Activated naive CD4-positive, alpha-beta T cell treated with anti-CD3 and anti-CD28 coated beads for 36 hours (primary cell): ENCODE measurements around the gene PMCH. TPM values are rescaled to one million over a fixed set of nuclear protein-coding genes. Genes with fewer than 3 reads are reported as not detected.
"Not testable (repeated sequence)": the region's sequence is repeated elsewhere in the genome, so short reads cannot be mapped to it uniquely, and the experiment has no call there.

Experiments used
- CTCF ChIA-PET: fragments of 350-600 bp; sonication (Branson Sonifier 250); formaldehyde crosslinking; loops from one replicate; lab custom pipeline; 2021; ENCODE audit warnings: antibody characterized with exemption; lab: Charles Lee
- DNase-seq: peaks from one replicate; pipeline ENCODE4 v3.0.0-alpha.2; 2020
- H3K27ac Mint-ChIP-seq: one replicate; pipeline ENCODE4 v1.8.0; 2021; ENCODE audit warnings: mild to moderate bottlenecking, mixed read lengths
- H3K27me3 Mint-ChIP-seq: one replicate; pipeline ENCODE4 v1.8.0; 2021; ENCODE audit warnings: low read depth, mixed read lengths
- H3K36me3 Mint-ChIP-seq: one replicate; pipeline ENCODE4 v1.8.0; 2021; ENCODE audit warnings: low read depth, mixed read lengths
- H3K4me1 Mint-ChIP-seq: one replicate; pipeline ENCODE4 v1.8.0; 2021; ENCODE audit warnings: low read depth, mixed read lengths
- H3K4me3 Mint-ChIP-seq: one replicate; pipeline ENCODE4 v1.8.0; 2021; ENCODE audit warnings: mild to moderate bottlenecking, moderate library complexity, mixed read lengths
- H3K9me3 Mint-ChIP-seq: one replicate; pipeline ENCODE4 v1.8.0; 2021; ENCODE audit warnings: mixed read lengths
- intact Hi-C: fragments of 100-400 bp; cut with micrococcal nuclease; formaldehyde crosslinking; loops from one replicate; pipeline ENCODE4 v1.15.1; 2023
- total RNA-seq, 2 experiments: library from RNA; stranded (reverse); gene quantifications; one replicate each; pipeline ENCODE4 v1.2.3, GENCODE V29; 2021

The PMCH gene
- not detected for total RNA-seq

GRCh38 chr12:102197789-102198188 is at the start of gene PMCH:
Gene PMCH, minus strand, starts transcription at chr12:102197833. Its CDS starts 63 bp downstream, at chr12:102197770.
- no peak within 1 kb of the TSS for H3K27ac Mint-ChIP-seq

GRCh38 chr12:102240859-102241258 is 43.2 kb upstream of the PMCH start:
- H3K27ac Mint-ChIP-seq, H3K36me3 Mint-ChIP-seq, H3K27me3 Mint-ChIP-seq, H3K4me1 Mint-ChIP-seq, CTCF ChIA-PET, DNase-seq, H3K9me3 Mint-ChIP-seq, H3K4me3 Mint-ChIP-seq, intact Hi-C loops: not testable (repeated sequence)

More at GRCh38 chr12:102197789-102198188, at the start of gene PMCH:
- CTCF ChIA-PET, result no interaction called here
- H3K4me3 Mint-ChIP-seq, result no peak within 1 kb of the TSS
- H3K9me3 Mint-ChIP-seq, result no peaks in the 10 kb centered on the region
- no peaks in the 10 kb centered on the region for H3K27me3 Mint-ChIP-seq
- intact Hi-C loops, result loop anchor here (1.0 to 10.0 kb wide), 5 partner anchors 29 to 338 kb away; partner anchors contain the start of genes NUP37 and PARPBP
- H3K4me1 Mint-ChIP-seq, result peaks cover 8% of the 10 kb centered on the region
- no peaks in the 10 kb centered on the region for H3K36me3 Mint-ChIP-seq
- DNase-seq, result no peak

- peaks cover 4% of the 10 kb centered on the region for H3K9me3 Mint-ChIP-seq
- no peaks in the 10 kb centered on the region for H3K36me3 Mint-ChIP-seq
- no peak for DNase-seq
- H3K27me3 Mint-ChIP-seq, result peaks cover 8% of the 10 kb centered on the region
- no peaks in the 10 kb centered on the region for H3K4me1 Mint-ChIP-seq
- CTCF ChIA-PET, result no interaction called here
- no peak overlapping the region for H3K4me3 Mint-ChIP-seq
- H3K27ac Mint-ChIP-seq, result no peak overlapping the region
- intact Hi-C loops, result no loop called here
Observed at GRCh38 chr12:102234599-102234998, 37.0 kb upstream of the PMCH start.

- Mint-ChIP-seq H3K4me3 (no peak overlapping the region), H3K27ac (no peak overlapping the region), H3K36me3 (no peaks in the 10 kb centered on the region), H3K4me1 (no peaks in the 10 kb centered on the region), H3K27me3 (peaks cover 6% of the 10 kb centered on the region), H3K9me3 (no peaks in the 10 kb centered on the region)
- intact Hi-C loops, result no loop called here
- DNase-seq, result no peak
- CTCF ChIA-PET, result no interaction called here
Observed at GRCh38 chr12:102232446-102232845, 34.8 kb upstream of the PMCH start.

- H3K4me3 Mint-ChIP-seq, result no peak overlapping the region
- H3K27ac Mint-ChIP-seq, result no peak overlapping the region
- intact Hi-C loops, result no loop called here
Observed at GRCh38 chr12:102232036-102232435, 34.4 kb upstream of the PMCH start.

GRCh38 chr12:102227954-102228353 is 30.3 kb upstream of the PMCH start:
- H3K27ac Mint-ChIP-seq, result no peak overlapping the region
- DNase-seq, result no peak
- H3K4me1 Mint-ChIP-seq, result no peaks in the 10 kb centered on the region
- intact Hi-C loops, result no loop called here
- H3K27me3 Mint-ChIP-seq, result peaks cover 6% of the 10 kb centered on the region
- H3K36me3 Mint-ChIP-seq, result no peaks in the 10 kb centered on the region
- H3K4me3 Mint-ChIP-seq, result no peak overlapping the region
- H3K9me3 Mint-ChIP-seq, result no peaks in the 10 kb centered on the region
- CTCF ChIA-PET, result no interaction called here

More at GRCh38 chr12:102232036-102232435, 34.4 kb upstream of the PMCH start:
- DNase-seq, result no peak
- Mint-ChIP-seq H3K27me3 (peaks cover 6% of the 10 kb centered on the region), H3K36me3 (no peaks in the 10 kb centered on the region), H3K4me1 (no peaks in the 10 kb centered on the region), H3K9me3 (no peaks in the 10 kb centered on the region)
- CTCF ChIA-PET, result no interaction called here

GRCh38 chr12:102220736-102221135 is 23.1 kb upstream of the PMCH start:
- Mint-ChIP-seq H3K4me3 (no peak overlapping the region), H3K36me3 (no peaks in the 10 kb centered on the region), H3K4me1 (no peaks in the 10 kb centered on the region), H3K27ac (no peak overlapping the region), H3K9me3 (no peaks in the 10 kb centered on the region), H3K27me3 (no peaks in the 10 kb centered on the region)
- DNase-seq, result no peak
- CTCF ChIA-PET, result no interaction called here
- intact Hi-C loops, result no loop called here

GRCh38 chr12:102215992-102216691 is 18.5 kb upstream of the PMCH start:
- CTCF ChIA-PET, result no interaction called here
- Mint-ChIP-seq H3K9me3 (peaks cover 3% of the 10 kb centered on the region), H3K27ac (no peak overlapping the region), H3K36me3 (no peaks in the 10 kb centered on the region), H3K4me1 (no peaks in the 10 kb centered on the region), H3K27me3 (no peaks in the 10 kb centered on the region), H3K4me3 (no peak overlapping the region)
- intact Hi-C loops, result no loop called here
- DNase-seq, result no peak

GRCh38 chr12:102204025-102204424 is 6.4 kb upstream of the PMCH start:
- H3K36me3 Mint-ChIP-seq, result peaks cover 23% of the 10 kb centered on the region
- H3K27ac Mint-ChIP-seq, result no peak overlapping the region
- H3K4me3 Mint-ChIP-seq, result no peak overlapping the region
- no peaks in the 10 kb centered on the region for H3K27me3 Mint-ChIP-seq
- CTCF ChIA-PET, result interaction anchor here (0.7 kb wide), 1 partner anchor 556 kb away, joined by 7 read pairs; no protein-coding TSS in a partner anchor
- peaks cover 20% of the 10 kb centered on the region for H3K9me3 Mint-ChIP-seq
- intact Hi-C loops, result no loop called here
- no peak for DNase-seq
- no peaks in the 10 kb centered on the region for H3K4me1 Mint-ChIP-seq

GRCh38 chr12:102202556-102202955 is 4.9 kb upstream of the PMCH start:
- peaks cover 2% of the 10 kb centered on the region for H3K4me1 Mint-ChIP-seq
- CTCF ChIA-PET, result no interaction called here
- H3K27me3 Mint-ChIP-seq, result no peaks in the 10 kb centered on the region
- H3K4me3 Mint-ChIP-seq, result no peak overlapping the region
- H3K9me3 Mint-ChIP-seq, result peaks cover 8% of the 10 kb centered on the region
- H3K27ac Mint-ChIP-seq, result no peak overlapping the region
- intact Hi-C loops, result no loop called here
- H3K36me3 Mint-ChIP-seq, result peaks cover 17% of the 10 kb centered on the region
- DNase-seq, result no peak

GRCh38 chr12:102201436-102202061 is 3.9 kb upstream of the PMCH start:
- Mint-ChIP-seq H3K27me3 (no peaks in the 10 kb centered on the region), H3K4me1 (peaks cover 8% of the 10 kb centered on the region), H3K36me3 (peaks cover 10% of the 10 kb centered on the region), H3K27ac (no peak overlapping the region), H3K4me3 (no peak overlapping the region), H3K9me3 (peaks cover 2% of the 10 kb centered on the region)
- CTCF ChIA-PET, result no interaction called here
- no peak for DNase-seq
- intact Hi-C loops, result no loop called here

GRCh38 chr12:102195826-102196225 is 1.8 kb downstream of the PMCH start:
- Mint-ChIP-seq H3K27me3 (no peaks in the 10 kb centered on the region), H3K4me1 (peaks cover 8% of the 10 kb centered on the region), H3K9me3 (no peaks in the 10 kb centered on the region), H3K4me3 (no peak overlapping the region), H3K36me3 (no peaks in the 10 kb centered on the region), H3K27ac (no peak overlapping the region)
- CTCF ChIA-PET, result no interaction called here
- intact Hi-C loops, result loop anchor here (2.0 to 10.0 kb wide), 3 partner anchors 27 to 261 kb away; partner anchors contain the start of genes NUP37 and PARPBP
- DNase-seq, result no peak

GRCh38 chr12:102182635-102183034 is 15.0 kb downstream of the PMCH start:
- CTCF ChIA-PET, result interaction anchor here (0.6 to 1.3 kb wide), 2 partner anchors 13 to 22 kb away, joined by 3 to 4 read pairs; no protein-coding TSS in a partner anchor
- intact Hi-C loops, result no loop called here
- Mint-ChIP-seq H3K27me3 (no peaks in the 10 kb centered on the region), H3K36me3 (no peaks in the 10 kb centered on the region), H3K27ac (no peak overlapping the region), H3K4me1 (no peaks in the 10 kb centered on the region), H3K9me3 (no peaks in the 10 kb centered on the region), H3K4me3 (no peak overlapping the region)
- DNase-seq, result no peak
